HepG2 (cell line): ENCODE measurements around the gene PRADC1. TPM values are rescaled to one million over a fixed set of nuclear protein-coding genes. Genes with fewer than 3 reads are reported as not detected.
A peak's percentile ranks its signal among the peaks of the same experiment; 100 is the strongest.

Experiments
- ARNT ChIP-seq: fragments of 450-650 bp; IDR thresholded peaks from 2 replicates; pipeline ENCODE4 v1.6.1; 2017
- DPF2 ChIP-seq: sonication (generic); formaldehyde crosslinking; IDR thresholded peaks from 2 replicates; pipeline ENCODE4 v1.4.0; 2020; ENCODE audit warnings: mild to moderate bottlenecking, low read depth, missing genetic modification reagents, borderline replicate concordance
- ELF1 ChIP-seq: sonication (generic); formaldehyde crosslinking; IDR thresholded peaks from 2 replicates; pipeline ENCODE4 v1.4.0; 2020; ENCODE audit warnings: missing genetic modification reagents
- SIN3B ChIP-seq: fragments of 150-350 bp; IDR thresholded peaks from 2 replicates; pipeline ENCODE4 v1.6.1; 2014; ENCODE audit warnings: low read length
- ZC3H13 ChIP-seq: sonication (generic); formaldehyde crosslinking; IDR thresholded peaks from 2 replicates; pipeline ENCODE4 v1.8.1; 2023; ENCODE audit warnings: mild to moderate bottlenecking, missing genetic modification reagents, moderate library complexity
- ZMYM4 ChIP-seq: sonication (generic); formaldehyde crosslinking; IDR thresholded peaks from 2 replicates; pipeline ENCODE4 v1.8.1; 2023; ENCODE audit warnings: mild to moderate bottlenecking, missing genetic modification reagents
- ZNF451 ChIP-seq: sonication (generic); formaldehyde crosslinking; IDR thresholded peaks from 2 replicates; pipeline ENCODE4 v1.5.0; 2020; ENCODE audit warnings: mild to moderate bottlenecking, missing genetic modification reagents
- polyA plus RNA-seq, 8 experiments: library from polyadenylated mRNA; depleted of rRNA in 3 of 8; stranded (reverse) in 7 of 8; unstranded in 1 of 8; fragments of >200 nt; fragmentation: Illumina TruSeq in 4 of 8; extraction: Trizol in 4 of 8; gene quantifications; 2 replicates each; pipeline versions ENCODE4 v1.2.1 to v1.2.3, GENCODE V29; 2011 to 2016; ENCODE audit warnings: low read depth in 4 of 8, missing spikeins in 1 of 8, mixed read lengths in 1 of 8; ENCODE audit not compliant: insufficient read depth in 1 of 8
- total RNA-seq, 5 experiments: library from RNA; depleted of rRNA; stranded (reverse); fragments of >200 nt; fragmentation: Illumina TruSeq; extraction: Trizol; gene quantifications; 2 replicates each; pipeline ENCODE4 v1.2.3, GENCODE V29; 2016; ENCODE audit warnings: low read depth in 1 of 5
- TF ChIP-seq, protein P1 (sequence below): sonication (generic); formaldehyde crosslinking; IDR thresholded peaks from 2 replicates; pipeline ENCODE4 v1.4.0; 2020; ENCODE audit warnings: missing genetic modification reagents, borderline replicate concordance
- TF ChIP-seq, protein P2 (sequence below): sonication (generic); formaldehyde crosslinking; IDR thresholded peaks from 2 replicates; pipeline ENCODE4 v1.4.0; 2020; ENCODE audit warnings: missing genetic modification reagents
- TF ChIP-seq, protein P3 (sequence below): sonication (generic); formaldehyde crosslinking; IDR thresholded peaks from 2 replicates; pipeline ENCODE4 v1.8.0; 2023; ENCODE audit warnings: mild to moderate bottlenecking, missing genetic modification reagents
- TF ChIP-seq, protein P4 (sequence below): sonication (generic); formaldehyde crosslinking; IDR thresholded peaks from 2 replicates; pipeline ENCODE4 v1.8.1; 2023; ENCODE audit warnings: mild to moderate bottlenecking, inconsistent platforms, moderate library complexity, missing genetic modification reagents, borderline replicate concordance
- TF ChIP-seq, protein P5 (sequence below): sonication (generic); formaldehyde crosslinking; IDR thresholded peaks from 2 replicates; pipeline ENCODE4 v1.5.0; 2020; ENCODE audit warnings: mild to moderate bottlenecking, missing genetic modification reagents

Gene PRADC1
- total and polyA plus RNA-seq, 2 of the 13 experiments (the other 11 are each of a cell fraction or from before 2014, with no cell fraction given): 12.1 to 37.2 TPM

DNA sequence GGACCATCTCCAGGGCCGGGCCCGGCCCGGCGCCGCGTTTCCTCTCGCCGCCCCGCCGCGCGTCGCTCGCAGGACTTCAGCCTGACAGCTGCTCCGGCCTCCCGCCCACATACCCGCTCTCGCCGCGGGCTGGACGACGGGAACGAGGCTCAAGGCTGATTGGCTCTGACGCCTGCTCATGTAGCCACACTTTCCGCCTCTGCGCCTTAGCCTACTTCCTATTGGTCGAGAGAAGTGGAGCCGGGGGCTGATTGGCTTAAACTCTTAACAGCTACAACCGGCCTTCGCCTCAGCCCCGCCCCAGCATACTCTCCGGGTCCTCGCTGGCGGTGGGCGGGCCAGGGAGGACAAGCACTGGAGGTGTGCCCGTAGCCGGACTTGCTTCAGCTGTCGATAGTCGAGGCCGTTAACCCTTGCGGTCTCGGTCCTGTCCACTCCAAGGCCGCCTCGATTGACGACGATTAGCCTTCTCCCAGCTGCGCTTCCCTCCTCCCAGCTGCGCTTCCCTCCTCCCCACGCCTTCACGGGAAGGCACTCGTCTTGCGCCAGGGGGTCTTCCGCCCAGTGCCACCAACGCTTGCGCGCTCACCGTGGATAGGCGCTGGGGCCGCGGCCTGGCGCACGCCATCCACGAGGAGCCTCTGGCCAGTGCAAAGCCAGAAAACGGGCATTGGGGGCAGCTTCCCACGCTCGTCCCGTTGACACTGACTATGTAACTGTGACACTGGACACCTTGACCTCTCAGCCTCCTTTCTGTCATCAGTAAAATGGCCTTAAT is at the start of gene PRADC1 (continued):
- TF ChIP-seq, protein P1, sequence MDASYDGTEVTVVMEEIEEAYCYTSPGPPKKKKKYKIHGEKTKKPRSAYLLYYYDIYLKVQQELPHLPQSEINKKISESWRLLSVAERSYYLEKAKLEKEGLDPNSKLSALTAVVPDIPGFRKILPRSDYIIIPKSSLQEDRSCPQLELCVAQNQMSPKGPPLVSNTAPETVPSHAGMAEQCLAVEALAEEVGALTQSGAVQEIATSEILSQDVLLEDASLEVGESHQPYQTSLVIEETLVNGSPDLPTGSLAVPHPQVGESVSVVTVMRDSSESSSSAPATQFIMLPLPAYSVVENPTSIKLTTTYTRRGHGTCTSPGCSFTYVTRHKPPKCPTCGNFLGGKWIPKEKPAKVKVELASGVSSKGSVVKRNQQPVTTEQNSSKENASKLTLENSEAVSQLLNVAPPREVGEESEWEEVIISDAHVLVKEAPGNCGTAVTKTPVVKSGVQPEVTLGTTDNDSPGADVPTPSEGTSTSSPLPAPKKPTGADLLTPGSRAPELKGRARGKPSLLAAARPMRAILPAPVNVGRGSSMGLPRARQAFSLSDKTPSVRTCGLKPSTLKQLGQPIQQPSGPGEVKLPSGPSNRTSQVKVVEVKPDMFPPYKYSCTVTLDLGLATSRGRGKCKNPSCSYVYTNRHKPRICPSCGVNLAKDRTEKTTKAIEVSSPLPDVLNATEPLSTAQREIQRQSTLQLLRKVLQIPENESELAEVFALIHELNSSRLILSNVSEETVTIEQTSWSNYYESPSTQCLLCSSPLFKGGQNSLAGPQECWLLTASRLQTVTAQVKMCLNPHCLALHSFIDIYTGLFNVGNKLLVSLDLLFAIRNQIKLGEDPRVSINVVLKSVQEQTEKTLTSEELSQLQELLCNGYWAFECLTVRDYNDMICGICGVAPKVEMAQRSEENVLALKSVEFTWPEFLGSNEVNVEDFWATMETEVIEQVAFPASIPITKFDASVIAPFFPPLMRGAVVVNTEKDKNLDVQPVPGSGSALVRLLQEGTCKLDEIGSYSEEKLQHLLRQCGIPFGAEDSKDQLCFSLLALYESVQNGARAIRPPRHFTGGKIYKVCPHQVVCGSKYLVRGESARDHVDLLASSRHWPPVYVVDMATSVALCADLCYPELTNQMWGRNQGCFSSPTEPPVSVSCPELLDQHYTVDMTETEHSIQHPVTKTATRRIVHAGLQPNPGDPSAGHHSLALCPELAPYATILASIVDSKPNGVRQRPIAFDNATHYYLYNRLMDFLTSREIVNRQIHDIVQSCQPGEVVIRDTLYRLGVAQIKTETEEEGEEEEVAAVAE: 0 out of 2 replicates have a peak, but pooled peaks have one; percentile 75
- peak; percentile 69; the same call in 1 of the 2 replicates for TF ChIP-seq ZC3H13
- TF ChIP-seq, protein P2, sequence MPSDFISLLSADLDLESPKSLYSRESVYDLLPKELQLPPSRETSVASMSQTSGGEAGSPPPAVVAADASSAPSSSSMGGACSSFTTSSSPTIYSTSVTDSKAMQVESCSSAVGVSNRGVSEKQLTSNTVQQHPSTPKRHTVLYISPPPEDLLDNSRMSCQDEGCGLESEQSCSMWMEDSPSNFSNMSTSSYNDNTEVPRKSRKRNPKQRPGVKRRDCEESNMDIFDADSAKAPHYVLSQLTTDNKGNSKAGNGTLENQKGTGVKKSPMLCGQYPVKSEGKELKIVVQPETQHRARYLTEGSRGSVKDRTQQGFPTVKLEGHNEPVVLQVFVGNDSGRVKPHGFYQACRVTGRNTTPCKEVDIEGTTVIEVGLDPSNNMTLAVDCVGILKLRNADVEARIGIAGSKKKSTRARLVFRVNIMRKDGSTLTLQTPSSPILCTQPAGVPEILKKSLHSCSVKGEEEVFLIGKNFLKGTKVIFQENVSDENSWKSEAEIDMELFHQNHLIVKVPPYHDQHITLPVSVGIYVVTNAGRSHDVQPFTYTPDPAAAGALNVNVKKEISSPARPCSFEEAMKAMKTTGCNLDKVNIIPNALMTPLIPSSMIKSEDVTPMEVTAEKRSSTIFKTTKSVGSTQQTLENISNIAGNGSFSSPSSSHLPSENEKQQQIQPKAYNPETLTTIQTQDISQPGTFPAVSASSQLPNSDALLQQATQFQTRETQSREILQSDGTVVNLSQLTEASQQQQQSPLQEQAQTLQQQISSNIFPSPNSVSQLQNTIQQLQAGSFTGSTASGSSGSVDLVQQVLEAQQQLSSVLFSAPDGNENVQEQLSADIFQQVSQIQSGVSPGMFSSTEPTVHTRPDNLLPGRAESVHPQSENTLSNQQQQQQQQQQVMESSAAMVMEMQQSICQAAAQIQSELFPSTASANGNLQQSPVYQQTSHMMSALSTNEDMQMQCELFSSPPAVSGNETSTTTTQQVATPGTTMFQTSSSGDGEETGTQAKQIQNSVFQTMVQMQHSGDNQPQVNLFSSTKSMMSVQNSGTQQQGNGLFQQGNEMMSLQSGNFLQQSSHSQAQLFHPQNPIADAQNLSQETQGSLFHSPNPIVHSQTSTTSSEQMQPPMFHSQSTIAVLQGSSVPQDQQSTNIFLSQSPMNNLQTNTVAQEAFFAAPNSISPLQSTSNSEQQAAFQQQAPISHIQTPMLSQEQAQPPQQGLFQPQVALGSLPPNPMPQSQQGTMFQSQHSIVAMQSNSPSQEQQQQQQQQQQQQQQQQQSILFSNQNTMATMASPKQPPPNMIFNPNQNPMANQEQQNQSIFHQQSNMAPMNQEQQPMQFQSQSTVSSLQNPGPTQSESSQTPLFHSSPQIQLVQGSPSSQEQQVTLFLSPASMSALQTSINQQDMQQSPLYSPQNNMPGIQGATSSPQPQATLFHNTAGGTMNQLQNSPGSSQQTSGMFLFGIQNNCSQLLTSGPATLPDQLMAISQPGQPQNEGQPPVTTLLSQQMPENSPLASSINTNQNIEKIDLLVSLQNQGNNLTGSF: 0 out of 2 replicates have a peak, but pooled peaks have one; percentile 48
- TF ChIP-seq, protein P3, sequence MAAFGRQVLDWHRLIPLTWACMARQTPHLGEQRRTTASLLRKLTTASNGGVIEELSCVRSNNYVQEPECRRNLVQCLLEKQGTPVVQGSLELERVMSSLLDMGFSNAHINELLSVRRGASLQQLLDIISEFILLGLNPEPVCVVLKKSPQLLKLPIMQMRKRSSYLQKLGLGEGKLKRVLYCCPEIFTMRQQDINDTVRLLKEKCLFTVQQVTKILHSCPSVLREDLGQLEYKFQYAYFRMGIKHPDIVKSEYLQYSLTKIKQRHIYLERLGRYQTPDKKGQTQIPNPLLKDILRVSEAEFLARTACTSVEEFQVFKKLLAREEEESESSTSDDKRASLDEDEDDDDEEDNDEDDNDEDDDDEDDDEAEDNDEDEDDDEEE (CRISPR knock-in tag): peak; percentile 89; the same call in 1 of the 2 replicates
- TF ChIP-seq SIN3B: peak; percentile 86
- no peak for TF ChIP-seq DPF2 (CRISPR knock-in tag)
- TF ChIP-seq ELF1 (CRISPR knock-in tag): peak; percentile 70
- TF ChIP-seq, protein P4, sequence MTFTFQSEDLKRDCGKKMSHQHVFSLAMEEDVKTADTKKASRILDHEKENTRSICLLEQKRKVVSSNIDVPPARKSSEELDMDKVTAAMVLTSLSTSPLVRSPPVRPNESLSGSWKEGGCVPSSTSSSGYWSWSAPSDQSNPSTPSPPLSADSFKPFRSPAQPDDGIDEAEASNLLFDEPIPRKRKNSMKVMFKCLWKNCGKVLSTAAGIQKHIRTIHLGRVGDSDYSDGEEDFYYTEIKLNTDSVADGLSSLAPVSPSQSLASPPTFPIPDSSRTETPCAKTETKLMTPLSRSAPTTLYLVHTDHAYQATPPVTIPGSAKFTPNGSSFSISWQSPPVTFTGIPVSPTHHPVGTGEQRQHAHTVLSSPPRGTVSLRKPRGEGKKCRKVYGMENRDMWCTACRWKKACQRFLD (CRISPR knock-in tag): peak; percentile 56; the same call in 1 of the 2 replicates
- TF ChIP-seq, protein P5, sequence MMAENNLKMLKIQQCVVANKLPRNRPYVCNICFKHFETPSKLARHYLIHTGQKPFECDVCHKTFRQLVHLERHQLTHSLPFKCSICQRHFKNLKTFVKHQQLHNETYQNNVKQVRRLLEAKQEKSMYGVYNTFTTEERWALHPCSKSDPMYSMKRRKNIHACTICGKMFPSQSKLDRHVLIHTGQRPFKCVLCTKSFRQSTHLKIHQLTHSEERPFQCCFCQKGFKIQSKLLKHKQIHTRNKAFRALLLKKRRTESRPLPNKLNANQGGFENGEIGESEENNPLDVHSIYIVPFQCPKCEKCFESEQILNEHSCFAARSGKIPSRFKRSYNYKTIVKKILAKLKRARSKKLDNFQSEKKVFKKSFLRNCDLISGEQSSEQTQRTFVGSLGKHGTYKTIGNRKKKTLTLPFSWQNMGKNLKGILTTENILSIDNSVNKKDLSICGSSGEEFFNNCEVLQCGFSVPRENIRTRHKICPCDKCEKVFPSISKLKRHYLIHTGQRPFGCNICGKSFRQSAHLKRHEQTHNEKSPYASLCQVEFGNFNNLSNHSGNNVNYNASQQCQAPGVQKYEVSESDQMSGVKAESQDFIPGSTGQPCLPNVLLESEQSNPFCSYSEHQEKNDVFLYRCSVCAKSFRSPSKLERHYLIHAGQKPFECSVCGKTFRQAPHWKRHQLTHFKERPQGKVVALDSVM (CRISPR knock-in tag): peak; percentile 47
- TF ChIP-seq ZNF451 (CRISPR knock-in tag): peak; percentile 65
- no peak for TF ChIP-seq ARNT
- TF ChIP-seq ZMYM4: peak; percentile 54; the same call in 1 of the 2 replicates
